CD4-positive, alpha-beta T cell (primary cell): Measurements from ENCODE around the gene PAF1. TPM values are rescaled to one million over a fixed set of nuclear protein-coding genes. Genes with fewer than 3 reads are reported as not detected.

Experiments
- ATAC-seq: fragments of 200-7000 bp; cut with Tn5 transposase; one replicate; pipeline ENCODE4 v1.10.0; 2022; ENCODE audit warnings: mild to moderate bottlenecking; ENCODE audit not compliant: poor library complexity
- CTCF ChIA-PET: fragments of 350-600 bp; sonication (Branson Sonifier 250); formaldehyde crosslinking; loops from one replicate; lab custom pipeline; 2021; ENCODE audit warnings: antibody characterized with exemption, inconsistent platforms; lab: Charles Lee
- POLR2A ChIA-PET: fragments of 350-600 bp; sonication (Branson Sonifier 250); formaldehyde crosslinking; loops from one replicate; lab custom pipeline; 2021; ENCODE audit warnings: antibody characterized with exemption, inconsistent platforms; lab: Charles Lee
- DNase-seq, 14 experiments: peaks; one replicate each; pipeline ENCODE4 v3.0.0-alpha.2; 2013 to 2020; ENCODE audit warnings: mixed read lengths in 2 of 14
- H3K27ac ChIP-seq, 2 donors: one replicate each; pipeline versions ENCODE4 v1.5.1 to v1.7.0; 2013; ENCODE audit warnings: low read length in 2 of 2, low read depth in 1 of 2, mild to moderate bottlenecking in 1 of 2
- H3K27me3 ChIP-seq, 2 experiments: 1 replicate in 1 of 2; 2 replicates in 1 of 2; pipeline versions ENCODE4 v1.6.1 to v1.7.0; 2013; ENCODE audit warnings: low read length in 2 of 2, control low read depth in 1 of 2, mild to moderate bottlenecking in 1 of 2, moderate library complexity in 1 of 2; ENCODE audit not compliant: insufficient read depth in 2 of 2, control insufficient read depth in 1 of 2
- H3K36me3 ChIP-seq: one replicate; pipeline ENCODE4 v1.6.1; 2013; ENCODE audit warnings: low read length, control low read depth; ENCODE audit not compliant: insufficient read depth
- H3K4me1 ChIP-seq: one replicate; pipeline ENCODE4 v1.6.1; 2013; ENCODE audit warnings: low read length, control low read depth; ENCODE audit not compliant: insufficient read depth
- H3K4me3 ChIP-seq: one replicate; pipeline ENCODE4 v1.5.1; 2013; ENCODE audit warnings: mild to moderate bottlenecking, low read length, moderate library complexity
- H3K9me3 ChIP-seq, 2 experiments: 1 replicate in 1 of 2; 2 replicates in 1 of 2; pipeline versions ENCODE4 v1.6.1 to v1.7.0; 2013; ENCODE audit warnings: low read length in 2 of 2, mild to moderate bottlenecking in 2 of 2, control low read depth in 1 of 2, moderate library complexity in 1 of 2; ENCODE audit not compliant: control insufficient read depth in 1 of 2, insufficient read depth in 1 of 2
- H3K27ac Mint-ChIP-seq: one replicate; pipeline ENCODE4 v1.8.0; 2020; ENCODE audit warnings: mixed read lengths
- H3K27me3 Mint-ChIP-seq: one replicate; pipeline ENCODE4 v1.8.0; 2021; ENCODE audit warnings: mixed read lengths
- H3K36me3 Mint-ChIP-seq: one replicate; pipeline ENCODE4 v1.8.0; 2021; ENCODE audit warnings: low read depth, mixed read lengths
- H3K4me1 Mint-ChIP-seq: one replicate; pipeline ENCODE4 v1.8.0; 2021; ENCODE audit warnings: low read depth, mixed read lengths
- H3K4me3 Mint-ChIP-seq: one replicate; pipeline ENCODE4 v1.8.0; 2020; ENCODE audit warnings: mild to moderate bottlenecking, mixed read lengths
- H3K9me3 Mint-ChIP-seq: one replicate; pipeline ENCODE4 v1.8.0; 2020; ENCODE audit warnings: mixed read lengths
- CTCF ChIP-seq: fragments of 200-600 bp; IDR thresholded peaks from one replicate; pipeline ENCODE4 v1.8.0; 2022; ENCODE audit warnings: antibody characterized with exemption, mild to moderate bottlenecking
- intact Hi-C, 2 experiments: fragments of 100-400 bp; cut with DNase I in 1 of 2; cut with micrococcal nuclease in 1 of 2; formaldehyde crosslinking; loops; one replicate each; pipeline versions ENCODE4 v1.15.1 to v1.9.0; 2023 to 2025; cut with DNase I, micrococcal nuclease
- total RNA-seq, 174 experiments: library from RNA in 2 of 174; stranded (reverse) in 2 of 174; gene quantifications; one replicate each; pipeline ENCODE4 v1.2.3 and lab custom pipeline; 2021 to 2026

The PAF1 gene
- total RNA-seq, 2 experiments from 2014 or later = 99.6 to 101 TPM

DNA sequence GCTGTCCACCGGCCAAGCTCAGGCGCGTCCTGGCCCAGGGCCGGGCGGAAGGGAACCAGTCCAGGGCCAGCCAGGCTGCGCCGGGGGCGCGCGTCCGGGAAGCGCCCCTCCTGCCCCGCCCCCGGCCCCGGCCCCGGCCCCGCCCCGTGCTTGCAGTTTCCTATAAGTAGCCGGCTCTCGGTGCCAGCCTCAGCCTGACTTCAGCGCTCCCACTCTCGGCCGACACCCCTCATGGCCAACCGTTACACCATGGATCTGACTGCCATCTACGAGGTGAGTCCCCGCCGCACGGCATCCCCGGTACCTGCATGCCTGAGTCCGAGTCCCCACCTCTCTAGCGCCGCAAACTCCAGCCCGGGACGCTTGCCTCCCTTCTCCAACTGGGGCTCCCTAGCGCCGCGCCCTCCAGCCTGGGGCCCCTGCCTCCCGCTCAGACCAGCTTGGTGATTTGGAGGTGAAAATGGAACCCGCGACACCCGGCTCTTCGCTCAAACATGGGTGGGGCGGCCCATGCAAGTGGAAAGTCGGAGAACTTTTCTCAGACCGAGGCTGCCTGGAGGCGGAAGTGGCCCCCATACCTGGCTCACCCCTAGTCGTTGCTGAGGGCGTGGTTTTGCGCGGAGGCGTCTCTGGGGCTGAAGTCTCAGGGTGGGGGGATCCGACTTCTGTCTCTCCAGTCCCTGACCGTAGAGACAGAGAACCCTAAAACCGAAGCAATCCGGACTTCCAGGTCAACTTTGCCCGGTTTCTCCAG, 15.9 kb upstream of the PAF1 start, which contains the start of gene ZFP36:
Gene ZFP36 (plus strand): TSS at position 192 of the 754 bp plus-strand sequence. CDS start 58 bp downstream, at position 250.
- intact Hi-C loops = no loop called here
- TF ChIP-seq CTCF = no peak

DNA sequence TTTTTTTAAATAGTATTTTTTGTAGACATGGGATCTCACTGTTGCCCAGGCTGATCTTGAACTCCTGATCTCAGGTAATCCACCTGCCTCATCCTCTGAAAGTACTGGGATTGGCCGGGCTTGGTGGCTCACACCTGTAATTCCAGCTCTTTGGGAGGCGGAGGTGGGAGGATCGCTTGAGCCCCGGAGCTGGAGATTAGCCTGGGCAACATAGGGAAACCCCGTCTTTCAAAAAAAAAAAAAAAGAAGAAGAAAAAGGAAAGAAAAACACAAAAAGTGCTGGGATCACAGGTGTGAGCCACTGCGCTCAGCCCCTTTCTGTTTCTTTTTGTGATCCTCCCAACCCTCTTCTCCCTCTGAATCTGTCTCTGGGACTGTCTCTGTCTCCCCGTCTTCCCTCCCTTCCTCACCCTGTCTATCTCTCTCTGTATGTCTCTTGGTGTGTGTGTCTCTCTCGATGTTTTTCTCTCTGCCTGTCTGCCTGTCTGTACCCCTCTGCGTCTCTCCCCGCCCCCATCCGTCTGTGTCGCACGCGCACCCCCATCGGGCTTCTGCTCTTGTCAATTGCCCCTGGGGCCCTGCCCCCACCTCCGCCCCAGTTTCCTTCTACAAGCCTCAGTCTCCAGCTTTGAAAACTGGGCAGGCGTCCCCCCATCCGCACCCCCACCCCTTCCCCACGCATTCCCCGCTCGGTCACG, 15.2 kb upstream of the PAF1 start:
- Histone ChIP-seq H3K9me3 (no peaks in the 10 kb centered on the region), H3K27ac (peak overlapping the region; percentile 100), H3K27me3 (no peaks in the 10 kb centered on the region), H3K4me3 (peak overlapping the region; percentile 100), H3K4me1 (peaks cover 85% of the 10 kb centered on the region), H3K36me3 (peaks cover 29% of the 10 kb centered on the region)
- intact Hi-C loops = no loop called here
- CTCF ChIA-PET = interaction anchor here (1.2 to 3.4 kb wide), 2 partner anchors 8 to 60 kb away, joined by 3 to 21 read pairs; no protein-coding TSS in a partner anchor
- Mint-ChIP-seq H3K27ac (peak overlapping the region; percentile 98), H3K9me3 (no peaks in the 10 kb centered on the region), H3K27me3 (peaks cover 7% of the 10 kb centered on the region), H3K36me3 (peaks cover 65% of the 10 kb centered on the region), H3K4me3 (peak overlapping the region; percentile 90), H3K4me1 (peaks cover 56% of the 10 kb centered on the region)
- ATAC-seq (peak; percentile 13), DNase-seq (peak; percentile 81 to 98 (median 94))
- POLR2A ChIA-PET = interaction anchor here (0.6 to 9.4 kb wide), 8 partner anchors 7 to 1897 kb away, joined by 3 to 144 read pairs (median 20); partner anchors contain the start of genes GMFG, MED29, PAF1 and RPS16
- TF ChIP-seq CTCF = no peak

More for the DNA sequence above, 15.9 kb upstream of the PAF1 start, which contains the start of gene ZFP36:
- CTCF ChIA-PET = interaction anchor here (1.2 to 3.4 kb wide), 2 partner anchors 9 to 61 kb away, joined by 3 to 21 read pairs; no protein-coding TSS in a partner anchor
- POLR2A ChIA-PET = interaction anchor here (0.6 to 9.4 kb wide), 10 partner anchors 7 to 1896 kb away, joined by 3 to 144 read pairs (median 13); partner anchors contain the start of genes EID2B, GMFG, MED29 and PAF1
- DNase-seq = peak; percentile 80 to 95 (median 91)
- ATAC-seq = peak; percentile 11
- peak within 1 kb of the TSS; percentile 100 for H3K4me3 ChIP-seq
- Mint-ChIP-seq H3K4me1 (peaks cover 56% of the 10 kb centered on the region), H3K36me3 (peaks cover 65% of the 10 kb centered on the region), H3K9me3 (no peaks in the 10 kb centered on the region), H3K4me3 (peak within 1 kb of the TSS; percentile 99), H3K27me3 (peaks cover 7% of the 10 kb centered on the region), H3K27ac (peak within 1 kb of the TSS; percentile 98)
- H3K36me3 ChIP-seq = peaks cover 29% of the 10 kb centered on the region
- no peaks in the 10 kb centered on the region for H3K27me3 ChIP-seq
- peak within 1 kb of the TSS; percentile 100 for H3K27ac ChIP-seq
- H3K4me1 ChIP-seq = peaks cover 85% of the 10 kb centered on the region
- H3K9me3 ChIP-seq = no peaks in the 10 kb centered on the region

DNA sequence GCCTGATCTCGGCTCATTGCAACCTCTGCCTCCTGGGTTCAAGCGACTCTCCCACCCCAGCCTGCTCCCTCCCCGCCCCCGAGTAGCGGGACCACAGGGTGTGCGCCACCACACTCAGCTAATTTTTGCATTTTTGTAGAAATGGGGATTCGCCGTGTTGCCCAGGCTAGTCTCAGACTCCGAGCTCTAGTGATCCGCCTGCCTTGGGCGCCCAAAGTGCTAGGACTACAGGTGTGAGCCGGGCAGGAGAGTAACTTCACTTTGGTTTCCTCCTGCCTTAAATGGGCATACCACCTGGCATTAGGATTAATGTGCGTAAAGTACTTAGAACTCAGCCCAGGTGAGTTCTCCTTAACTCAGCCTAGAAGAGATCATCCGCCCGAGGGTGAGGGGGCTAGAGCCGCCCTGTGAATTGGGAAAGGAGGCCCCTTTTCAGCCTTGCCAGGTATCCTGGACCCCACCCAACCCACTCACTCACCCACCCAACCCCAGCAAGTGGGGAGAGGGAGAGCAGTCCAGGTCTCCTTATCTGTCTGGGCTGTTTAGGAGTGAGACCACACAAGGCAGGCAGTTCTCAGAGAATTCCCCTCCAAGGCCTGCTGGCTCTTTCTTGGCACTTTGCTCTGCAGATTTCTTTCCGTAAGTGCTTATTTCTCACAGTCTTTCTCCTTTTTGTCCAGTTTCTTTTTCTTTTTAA, 14.5 kb upstream of the PAF1 start:
- no peak for TF ChIP-seq CTCF
- ATAC-seq = no peak
- H3K9me3 ChIP-seq = no peaks in the 10 kb centered on the region
- Mint-ChIP-seq H3K27ac (peak overlapping the region; percentile 98), H3K4me1 (peaks cover 53% of the 10 kb centered on the region), H3K4me3 (peak overlapping the region; percentile 90), H3K36me3 (peaks cover 59% of the 10 kb centered on the region), H3K27me3 (peaks cover 7% of the 10 kb centered on the region), H3K9me3 (no peaks in the 10 kb centered on the region)
- H3K4me1 ChIP-seq = peaks cover 85% of the 10 kb centered on the region
- peak overlapping the region; percentile 100 for H3K4me3 ChIP-seq
- CTCF ChIA-PET = no interaction called here
- H3K27me3 ChIP-seq = no peaks in the 10 kb centered on the region
- POLR2A ChIA-PET = interaction anchor here (0.6 to 9.4 kb wide), 5 partner anchors 6 to 186 kb away, joined by 3 to 144 read pairs (median 61); partner anchors contain the start of genes MED29, PAF1, RPS16 and SAMD4B
- DNase-seq = peak in 5 of 14 experiments; percentile 25 to 61 (median 50)
- H3K27ac ChIP-seq = peak overlapping the region; percentile 100
- intact Hi-C loops = no loop called here
- H3K36me3 ChIP-seq = peaks cover 25% of the 10 kb centered on the region
